HCT116 (cell line): Measurements from ENCODE around the gene ATAD2B. TPM values are rescaled to one million over a fixed set of nuclear protein-coding genes. Genes with fewer than 3 reads are reported as not detected.

Experiments
- ATAC-seq: fragments of 200-7000 bp; cut with Tn5 transposase; 2 replicates; pipeline ENCODE4 v1.9.1; 2020; ENCODE audit warnings: mild to moderate bottlenecking, moderate library complexity
- BruUV-seq: library from RNA; stranded (reverse); fragments of 400-500 nt; replicated peaks from 2 replicates; lab custom pipeline; 2021; lab: Mats Ljungman, UMichigan
- CTCF ChIA-PET: fragments of 300-600 bp; sonication (Branson Sonifier 250); formaldehyde crosslinking; loops from one replicate; lab custom pipeline; 2021; ENCODE audit warnings: antibody characterized with exemption; lab: Charles Lee
- POLR2A ChIA-PET: fragments of 300-600, 350-600 bp; sonication (Branson Sonifier 250); formaldehyde crosslinking; loops from one replicate; lab custom pipeline; 2021; ENCODE audit warnings: antibody characterized with exemption; lab: Charles Lee
- RAD21 ChIA-PET, 2 experiments: fragments of 300-600 bp; sonication (Branson Sonifier 250); formaldehyde crosslinking; loops; one replicate each; lab custom pipeline; 2023; ENCODE audit warnings: low total read pairs in 2 of 2; ENCODE audit not compliant: uncharacterized antibody in 2 of 2, unreplicated experiment in 2 of 2, low non-redundant PET in 1 of 2; lab: Charles Lee
- DNase-seq: peaks from one replicate; pipeline ENCODE4 v3.0.0-alpha.2; 2010; ENCODE audit warnings: low read depth, low spot score
- H2AFZ ChIP-seq: fragments of 200-600 bp; shearing (Covaris generic), sonication (generic); 2 replicates; pipeline ENCODE4 v1.6.1; 2017; ENCODE audit warnings: low read depth, mixed run types, mixed read lengths, antibody characterized with exemption, low read length; ENCODE audit not compliant: poor library complexity, severe bottlenecking
- H3K27ac ChIP-seq: 2 replicates; pipeline ENCODE4 v1.5.1; 2012; ENCODE audit warnings: low read depth, low read length
- H3K27me3 ChIP-seq: fragments of 200-600 bp; sonication (generic); 2 replicates; pipeline ENCODE4 v1.6.1; 2016; ENCODE audit warnings: mixed run types, low read length, mixed read lengths; ENCODE audit not compliant: insufficient read depth
- H3K36me3 ChIP-seq, 2 experiments: fragments of 200-500 bp in 1 of 2; fragments of 200-600 bp in 1 of 2; sonication (Bioruptor generic) in 1 of 2; sonication (generic) in 1 of 2; 2 replicates each; pipeline versions ENCODE4 v1.5.1 to v1.6.1; 2014 to 2016; ENCODE audit warnings: low read length in 2 of 2, inconsistent platforms in 1 of 2, mixed read lengths in 1 of 2, mixed run types in 1 of 2; ENCODE audit not compliant: insufficient read depth in 2 of 2, control insufficient read depth in 1 of 2
- H3K4me1 ChIP-seq, 2 experiments: fragments of 200-600 bp in 1 of 2; sonication (generic) in 1 of 2; 2 replicates each; pipeline versions ENCODE4 v1.5.1 to v1.6.1; 2012 to 2017; ENCODE audit warnings: low read length in 2 of 2, inconsistent platforms in 1 of 2, mild to moderate bottlenecking in 1 of 2, mixed read lengths in 1 of 2, mixed run types in 1 of 2, moderate library complexity in 1 of 2; ENCODE audit not compliant: insufficient read depth in 2 of 2, control insufficient read depth in 1 of 2
- H3K4me2 ChIP-seq: fragments of 200-600 bp; sonication (generic); 2 replicates; pipeline ENCODE4 v1.6.1; 2017; ENCODE audit warnings: mixed run types, low read length, mixed read lengths
- H3K4me3 ChIP-seq, 2 experiments: fragments of 200-600 bp in 1 of 2; sonication (generic) in 1 of 2; replicated peaks in 1 of 2; 2 replicates each; pipeline ENCODE4 v1.5.1; 2011 to 2016; ENCODE audit warnings: low read length in 2 of 2, control low read depth in 1 of 2, low read depth in 1 of 2, mild to moderate bottlenecking in 1 of 2, mixed read lengths in 1 of 2, mixed run types in 1 of 2
- H3K79me2 ChIP-seq: fragments of 200-600 bp; sonication (generic); 2 replicates; pipeline ENCODE4 v1.6.1; 2017; ENCODE audit warnings: mild to moderate bottlenecking, mixed run types, low read length, moderate library complexity, mixed read lengths; ENCODE audit not compliant: insufficient read depth
- H3K9ac ChIP-seq: fragments of 200-600 bp; sonication (generic); 2 replicates; pipeline ENCODE4 v1.6.1; 2016; ENCODE audit warnings: low read length, mixed read lengths
- H3K9me2 ChIP-seq: fragments of 200-600 bp; sonication (generic), shearing (Covaris generic); 2 replicates; pipeline ENCODE4 v1.6.1; 2017; ENCODE audit warnings: mixed run types, mild to moderate bottlenecking, moderate library complexity; ENCODE audit not compliant: insufficient read depth
- H3K9me3 ChIP-seq, 2 experiments: fragments of 200-500 bp in 1 of 2; fragments of 200-600 bp in 1 of 2; sonication (Bioruptor generic) in 1 of 2; sonication (generic) in 1 of 2; 2 replicates each; pipeline ENCODE4 v1.6.1; 2014 to 2017; ENCODE audit warnings: low read length in 2 of 2, mixed read lengths in 2 of 2, inconsistent platforms in 1 of 2, low read depth in 1 of 2, mild to moderate bottlenecking in 1 of 2, mixed run types in 1 of 2, moderate library complexity in 1 of 2; ENCODE audit not compliant: control insufficient read depth in 1 of 2, insufficient read depth in 1 of 2
- H4K20me1 ChIP-seq: fragments of 200-600 bp; sonication (generic), shearing (Covaris generic); 2 replicates; pipeline ENCODE4 v1.6.1; 2017; ENCODE audit warnings: mixed run types, mild to moderate bottlenecking, moderate library complexity; ENCODE audit not compliant: insufficient read depth
- ATF3 ChIP-seq: IDR thresholded peaks from 2 replicates; pipeline ENCODE4 v1.6.1; 2012
- CBX3 ChIP-seq: IDR thresholded peaks from 2 replicates; pipeline ENCODE4 v1.6.1; 2012; ENCODE audit warnings: low read depth
- CEBPB ChIP-seq: IDR thresholded peaks from 2 replicates; pipeline ENCODE4 v1.6.1; 2012; ENCODE audit warnings: low read depth
- ELF1 ChIP-seq: IDR thresholded peaks from 2 replicates; pipeline ENCODE4 v1.6.1; 2012; ENCODE audit warnings: low read depth, borderline replicate concordance
- EZH2 ChIP-seq: fragments of 200-600 bp; sonication (generic); IDR thresholded peaks from 2 replicates; pipeline ENCODE4 v1.6.1; 2017; ENCODE audit warnings: antibody characterized with exemption, mixed run types
- FOSL1 ChIP-seq: IDR thresholded peaks from 2 replicates; pipeline ENCODE4 v1.6.1; 2012; ENCODE audit warnings: low read depth
- MAX ChIP-seq: IDR thresholded peaks from 2 replicates; pipeline ENCODE4 v1.6.1; 2012
- REST ChIP-seq: IDR thresholded peaks from 2 replicates; pipeline ENCODE4 v1.6.1; 2012; ENCODE audit warnings: low read depth
- SRF ChIP-seq: IDR thresholded peaks from 2 replicates; pipeline ENCODE4 v1.6.1; 2012; ENCODE audit warnings: low read depth
- YY1 ChIP-seq: IDR thresholded peaks from 2 replicates; pipeline ENCODE4 v1.6.1; 2011; ENCODE audit warnings: low read length, low read depth, moderate library complexity, mild to moderate bottlenecking; ENCODE audit not compliant: insufficient replicate concordance; ENCODE audit errors: extremely low read depth
- ZFX ChIP-seq: fragments of 450-650 bp; IDR thresholded peaks from 2 replicates; pipeline ENCODE4 v1.6.1; 2017
- ZNF274 ChIP-seq: fragments of 200-500 bp; sonication (Bioruptor generic); IDR thresholded peaks from 2 replicates; pipeline ENCODE4 v1.6.1; 2014; ENCODE audit warnings: mild to moderate bottlenecking, low read depth, low read length, inconsistent platforms
- intact Hi-C: fragments of 100-400 bp; cut with micrococcal nuclease; formaldehyde crosslinking; loops from 2 replicates; pipeline ENCODE4 v1.10.0; 2022
- total RNA-seq: library from RNA; stranded (reverse); gene quantifications from one replicate; pipeline ENCODE4 v1.2.1, GENCODE V29; 2021; ENCODE audit not compliant: unreplicated experiment

ATAD2B gene
- total RNA-seq, 1 experiment from 2014 or later = 9.6 TPM

GRCh38 chr2:23859983-23860382 lies 66.9 kb downstream of the ATAD2B start:
- no peak overlapping the region for H3K4me2 ChIP-seq
- H3K4me1 ChIP-seq = no peaks in the 10 kb centered on the region
- no peaks in the 10 kb centered on the region for H3K9me2 ChIP-seq
- ATAC-seq (no peak), DNase-seq (no peak)
- no peak overlapping the region for H3K9ac ChIP-seq
- no TSS peak for BruUV-seq
- RAD21 ChIA-PET = no interaction called here
- H3K27ac ChIP-seq = no peak overlapping the region
- POLR2A ChIA-PET = no interaction called here
- CTCF ChIA-PET = no interaction called here
- intact Hi-C loops = no loop called here
- H3K9me3 ChIP-seq = no peaks in the 10 kb centered on the region
- no peak overlapping the region for H3K4me3 ChIP-seq
- H3K79me2 ChIP-seq = no peaks in the 10 kb centered on the region
- H3K27me3 ChIP-seq = no peaks in the 10 kb centered on the region
- no peaks in the 10 kb centered on the region for H3K36me3 ChIP-seq
- H4K20me1 ChIP-seq = no peaks in the 10 kb centered on the region
- H2AFZ ChIP-seq = no peak overlapping the region
- TF ChIP-seq ZNF274 = no peak
- TF ChIP-seq ATF3 = no peak
- no peak for TF ChIP-seq YY1
- TF ChIP-seq ZFX = no peak
- no peak for TF ChIP-seq SRF

- H3K4me3 ChIP-seq = no peak overlapping the region
- no peak overlapping the region for H3K4me2 ChIP-seq
- CTCF ChIA-PET = no interaction called here
- POLR2A ChIA-PET = no interaction called here
- no peak overlapping the region for H3K27ac ChIP-seq
- no peak overlapping the region for H2AFZ ChIP-seq
- RAD21 ChIA-PET = no interaction called here
- no peaks in the 10 kb centered on the region for H3K79me2 ChIP-seq
- ATAC-seq (no peak), DNase-seq (no peak)
- H3K4me1 ChIP-seq = no peaks in the 10 kb centered on the region
- no TSS peak for BruUV-seq
- H3K36me3 ChIP-seq = no peaks in the 10 kb centered on the region
- no peaks in the 10 kb centered on the region for H4K20me1 ChIP-seq
- H3K9ac ChIP-seq = no peak overlapping the region
- intact Hi-C loops = no loop called here
- H3K27me3 ChIP-seq = no peaks in the 10 kb centered on the region
- H3K9me2 ChIP-seq = no peaks in the 10 kb centered on the region
- H3K9me3 ChIP-seq = no peaks in the 10 kb centered on the region
- TF ChIP-seq ATF3 (no peak), EZH2 (no peak), CEBPB (no peak), REST (no peak), CBX3 (no peak), ELF1 (no peak), FOSL1 (no peak), MAX (no peak)
Observed at GRCh38 chr2:23859234-23859633, 67.7 kb downstream of the ATAD2B start.
